ENCODE data around the gene YPEL5. TPM values are rescaled to one million over a fixed set of nuclear protein-coding genes. Genes with fewer than 3 reads are reported as not detected.

Gene YPEL5
- total and polyA plus RNA-seq, 4 donors: 57.2 to 154 (median 65.4) TPM

DNA sequence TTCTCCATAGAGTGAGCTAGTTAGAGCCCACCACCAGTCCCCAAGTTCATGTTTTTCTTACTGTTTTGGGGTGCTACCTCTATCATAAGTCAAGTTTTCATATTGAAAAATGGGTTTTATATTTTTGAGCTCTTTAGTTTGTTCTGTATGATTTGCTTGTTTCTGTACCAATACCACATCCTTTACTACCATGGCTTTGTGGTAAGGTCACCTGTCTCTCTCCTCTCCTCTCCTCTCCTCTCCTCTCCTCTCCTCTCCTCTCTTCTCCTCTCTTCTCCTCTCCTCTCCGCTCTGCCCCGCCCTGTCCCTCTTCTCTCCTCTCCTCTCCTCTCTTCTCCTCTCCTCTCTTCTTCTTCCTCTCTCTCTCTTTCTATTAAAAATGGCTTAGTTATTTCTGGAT lies 62.4 kb downstream of the YPEL5 start:
- Histone ChIP-seq H3K27ac (ENCODE audit: low read depth in 1 of 2, low read length in 1 of 2) (no peak overlapping the region), H3K9ac (ENCODE audit: insufficient read depth in 1 of 2, low read length in 2 of 2) (no peak overlapping the region), H3K4me3 (no peak overlapping the region), H3K27me3 (ENCODE audit: control insufficient read depth in 3 of 3, insufficient read depth in 3 of 3, low read length in 2 of 3) (no peaks in the 10 kb centered on the region), H3K36me3 (ENCODE audit: control insufficient read depth in 4 of 4, insufficient read depth in 4 of 4, low read length in 4 of 4) (no peaks in the 10 kb centered on the region), H3K4me1 (ENCODE audit: control insufficient read depth in 5 of 5, insufficient read depth in 5 of 5, low read length in 5 of 5) (peaks cover 0 to 7% (median 2%) of the 10 kb centered on the region in 5 donors), H3K9me3 (ENCODE audit: control insufficient read depth in 4 of 4, insufficient read depth in 3 of 4, low read length in 3 of 4) (no peaks in the 10 kb centered on the region)
- ATAC-seq (ENCODE audit: insufficient read depth, low FRiP score) (no peak), DNase-seq (no peak)
- 80% methylated on average over 1 of the region's 2 CpGs; no CpG with 5 or more reads in 1 of the 2 donors for WGBS, 2 donors
- no peak for TF ChIP-seq CTCF (IDR thresholded peaks at IDR 0.05; ENCODE audit: control extremely low read depth, extremely low read depth)

Small RNAs within 50 kb of the gene (small RNA-seq; reads per million reads assigned to genes)
- gene SNORA10B (ENCODE audit: low replicate concordance): not detected

Other genes with a start within 250 kb of the YPEL5 start
- gene ALK, start 225.4 kb upstream of the YPEL5 start, total RNA-seq: under 1 TPM; 0.09 to 0.25 TPM
- under 1 TPM in 1 of 2 donors, not detected in 1; 0.10 TPM for gene ALK, start 225.4 kb upstream of the YPEL5 start, polyA plus RNA-seq
- gene LBH, start 84.5 kb downstream of the YPEL5 start, total RNA-seq: 100 to 1,000 TPM; 107 to 133 TPM
- gene LBH, start 84.5 kb downstream of the YPEL5 start, polyA plus RNA-seq: 10 to 100 TPM; 22.9 to 55.2 TPM

All from lung (tissue), 13 donors.